GM21367 (cell line): ENCODE results near the gene SLC38A6.

Experiments
- ATAC-seq: cut with Tn5 transposase; IDR thresholded peaks from one replicate; pipeline ENCODE4 v1.9.1; 2021; ENCODE audit not compliant: unreplicated experiment

SLC38A6 gene

DNA sequence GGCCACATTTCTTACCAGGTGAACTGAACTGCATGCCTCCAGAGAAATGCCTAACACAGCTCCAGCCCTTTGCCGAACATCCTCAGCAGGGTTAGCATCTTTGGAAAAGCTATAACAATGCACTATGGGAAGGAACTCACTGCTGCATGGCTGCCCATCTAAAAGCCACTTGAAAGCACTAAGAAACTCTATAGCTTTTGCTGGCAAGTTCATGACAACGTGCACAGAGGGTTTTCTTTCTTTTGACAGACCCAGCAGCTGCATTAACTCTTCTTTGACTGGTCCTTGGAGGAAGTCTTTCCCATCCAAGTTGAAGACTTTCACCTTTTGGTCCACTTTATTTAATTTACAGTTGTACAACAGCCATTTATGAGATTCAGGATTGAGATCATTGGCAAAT lies 5.5 kb upstream of the SLC38A6 start:
- no peak for ATAC-seq

DNA sequence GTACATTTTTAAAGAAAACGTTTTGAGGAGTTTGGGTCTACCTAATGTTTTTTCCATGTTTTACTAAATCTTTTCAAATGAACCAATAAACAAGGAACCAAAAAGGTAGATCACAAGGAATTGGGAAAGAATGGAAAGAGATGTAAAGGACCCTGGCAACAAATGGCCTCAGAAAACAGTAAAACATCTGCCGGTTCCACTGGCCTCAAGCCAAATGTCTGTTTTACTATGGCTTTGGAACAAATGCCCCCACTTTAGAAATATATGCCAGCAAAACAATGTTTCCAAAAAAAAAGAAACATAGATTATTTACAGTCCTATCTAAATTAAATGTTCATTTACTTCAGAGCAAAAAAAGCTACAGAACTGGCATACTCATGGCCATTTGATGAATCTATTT lies 3.2 kb upstream of the SLC38A6 start:
- ATAC-seq, result no peak

DNA sequence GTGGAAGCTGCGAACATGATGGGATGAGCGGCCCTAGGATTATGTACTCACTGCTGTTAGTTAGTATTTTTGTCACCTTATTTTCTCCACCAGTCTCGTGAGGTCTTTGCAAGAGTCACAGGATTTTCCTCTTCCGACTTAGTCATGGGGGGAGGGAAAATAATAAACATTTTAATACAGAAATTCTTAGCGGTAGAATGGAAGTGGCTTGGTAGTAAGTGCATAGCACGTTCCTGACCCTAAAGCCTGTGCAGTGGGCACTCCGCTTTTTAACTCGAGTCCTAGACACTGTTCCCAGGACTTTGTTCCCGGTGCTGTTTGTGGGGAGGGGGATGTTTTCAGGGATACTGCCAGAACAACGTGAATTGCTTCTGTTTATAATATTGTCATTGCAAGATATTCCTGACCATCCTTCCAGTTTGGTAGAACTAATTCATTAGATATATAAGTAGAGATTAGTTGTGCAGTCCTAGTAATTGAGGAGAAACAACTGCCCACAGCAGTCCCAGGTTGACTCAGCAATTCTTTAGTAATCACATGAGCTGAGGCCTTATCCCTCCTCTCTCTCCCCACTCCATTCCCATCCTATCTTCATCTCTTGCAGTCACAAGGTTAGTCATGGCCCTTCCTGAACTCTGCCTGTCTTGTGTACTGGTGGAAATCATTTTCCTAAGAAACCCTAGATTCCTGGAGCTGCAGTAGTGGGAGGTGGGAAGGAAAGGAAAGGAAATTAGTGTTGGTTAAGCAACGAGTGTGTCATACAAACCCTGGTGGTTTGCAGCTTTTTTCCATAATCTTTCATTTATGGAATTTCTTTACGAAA lies 799 bp downstream of the SLC38A6 start:
- no peak for ATAC-seq

DNA sequence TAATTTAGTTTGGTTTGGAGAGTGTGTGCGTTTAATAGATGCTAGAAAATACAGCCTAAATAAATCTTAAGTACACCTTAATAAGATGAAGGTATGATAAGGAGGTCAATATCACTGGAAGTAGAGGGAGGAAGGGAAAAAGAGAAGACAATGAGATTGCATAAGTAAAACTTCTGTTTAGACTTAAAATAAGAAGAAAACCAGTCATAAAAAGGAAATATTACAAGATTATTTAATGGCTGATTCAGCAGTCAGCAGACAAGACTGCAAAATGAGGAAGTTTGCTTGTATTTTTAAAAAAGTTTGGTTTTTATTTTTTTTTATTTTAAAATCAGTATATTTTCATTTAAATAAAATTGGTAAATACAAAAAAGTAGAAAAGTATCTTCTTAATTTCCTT lies 3.2 kb downstream of the SLC38A6 start:
- no peak for ATAC-seq

DNA sequence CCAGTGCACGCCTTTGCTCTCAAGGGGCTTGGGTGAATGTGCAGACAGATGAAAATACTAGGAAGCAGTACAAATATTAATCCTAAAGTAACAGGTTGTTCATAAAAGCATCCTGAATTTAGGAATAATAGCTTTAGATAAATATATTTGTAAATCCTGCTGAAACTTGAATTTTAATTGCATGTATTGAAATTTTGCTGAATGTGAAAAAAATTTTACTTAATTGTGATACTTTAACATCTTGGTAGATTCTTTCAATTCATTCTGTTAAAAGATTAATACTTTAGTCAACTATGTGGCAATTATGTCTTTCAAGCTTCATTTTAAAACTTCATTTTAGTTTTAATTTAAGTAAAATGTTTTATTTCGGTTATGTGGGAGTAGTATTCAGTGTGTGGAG lies 5.5 kb downstream of the SLC38A6 start:
- no peak for ATAC-seq

DNA sequence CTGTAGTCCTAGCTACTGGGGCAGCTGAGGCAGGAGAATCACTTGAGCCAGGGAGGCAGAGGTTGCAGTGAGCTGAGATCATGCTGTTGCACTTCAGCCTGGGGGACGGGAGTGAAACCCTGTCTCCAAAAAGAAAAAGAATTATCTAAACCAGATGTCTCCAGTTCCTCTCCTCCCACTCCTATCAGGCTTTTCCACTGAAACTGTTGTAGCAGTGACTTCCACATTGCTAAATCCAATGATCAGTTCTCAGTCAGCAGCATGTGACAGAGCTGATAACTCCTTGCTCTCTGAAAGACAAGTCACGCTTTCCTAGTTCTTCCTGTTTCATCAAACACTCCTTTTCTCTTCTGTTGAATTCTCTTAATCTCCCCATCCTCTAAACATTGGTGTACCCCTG lies 8.6 kb downstream of the SLC38A6 start:
- no peak for ATAC-seq

DNA sequence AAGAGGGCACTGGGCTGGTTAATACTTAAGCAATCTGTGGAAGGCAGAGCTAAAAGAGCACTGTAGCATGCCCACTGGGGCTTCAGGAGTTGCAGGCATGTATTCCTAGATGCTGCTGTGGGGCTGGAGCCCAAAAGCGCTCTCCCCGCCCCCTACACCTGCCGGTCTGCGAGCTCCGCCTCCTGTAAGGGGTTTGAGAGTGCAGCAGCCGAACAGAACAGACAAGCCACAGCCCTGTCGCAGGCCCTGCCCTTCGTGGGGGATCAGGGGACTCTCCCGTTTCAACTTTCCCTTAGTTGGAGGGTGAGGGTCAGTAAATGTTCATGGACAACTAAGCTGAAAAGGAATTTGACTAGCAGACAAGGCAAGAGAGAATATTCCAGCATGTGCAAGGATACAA lies 17.6 kb downstream of the SLC38A6 start:
- ATAC-seq, result no peak

DNA sequence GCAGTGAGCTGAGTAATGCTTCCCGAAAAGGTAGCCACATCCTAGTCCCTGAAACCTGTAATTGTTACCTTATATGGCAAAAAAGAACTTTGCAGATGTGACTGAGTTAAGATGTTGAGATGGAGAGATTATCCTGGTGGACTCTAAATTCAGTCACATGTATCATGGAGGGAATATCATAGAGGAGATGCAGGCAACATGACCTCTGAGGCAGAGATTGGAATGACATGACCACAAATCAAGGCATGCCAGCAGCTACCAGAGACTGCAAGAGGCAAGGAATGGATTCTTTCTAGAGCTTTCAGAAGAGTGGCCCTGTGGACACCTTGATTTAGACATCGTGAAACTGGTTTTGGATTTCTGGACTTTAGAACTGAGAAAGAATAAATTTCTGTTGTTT lies 18.5 kb downstream of the SLC38A6 start:
- no peak for ATAC-seq

DNA sequence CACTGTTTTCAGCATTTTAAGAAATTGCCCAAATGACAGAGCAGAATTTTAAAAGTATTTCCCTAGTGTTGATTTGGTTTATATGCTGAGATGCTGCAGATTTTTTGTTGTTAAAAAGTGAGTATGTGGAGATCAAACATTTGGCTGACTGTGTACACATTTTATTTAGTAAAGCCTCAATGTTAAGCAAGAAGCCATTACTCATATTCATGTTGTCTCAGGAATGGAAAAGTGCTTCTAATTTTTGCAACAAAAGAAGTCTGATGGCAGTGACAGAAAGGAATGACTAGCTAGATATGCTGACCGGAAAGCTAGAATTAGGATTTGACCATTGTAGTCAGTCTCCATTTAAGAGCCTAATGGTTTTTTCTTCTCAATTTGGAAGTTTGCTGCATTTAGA lies 22.5 kb downstream of the SLC38A6 start:
- ATAC-seq, result no peak

DNA sequence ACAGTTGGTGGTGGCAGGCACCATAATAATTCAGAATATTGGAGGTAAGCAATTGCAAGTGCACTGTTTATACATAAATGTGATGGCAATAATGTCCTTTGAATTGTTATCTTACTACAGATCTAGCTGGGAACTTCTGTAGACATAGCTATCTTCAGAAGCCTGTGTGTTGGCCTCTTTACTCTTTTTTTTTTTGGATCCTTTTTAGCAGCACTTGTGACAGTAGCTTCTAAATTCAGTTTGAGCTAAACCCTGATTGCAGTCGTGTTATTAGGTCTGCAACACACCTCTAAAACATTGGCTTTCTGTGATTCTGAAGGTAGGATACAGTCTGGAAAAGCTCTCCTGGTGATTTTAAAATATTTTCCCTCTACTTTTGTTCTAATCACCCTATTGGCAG lies 38.5 kb downstream of the SLC38A6 start:
- no peak for ATAC-seq

DNA sequence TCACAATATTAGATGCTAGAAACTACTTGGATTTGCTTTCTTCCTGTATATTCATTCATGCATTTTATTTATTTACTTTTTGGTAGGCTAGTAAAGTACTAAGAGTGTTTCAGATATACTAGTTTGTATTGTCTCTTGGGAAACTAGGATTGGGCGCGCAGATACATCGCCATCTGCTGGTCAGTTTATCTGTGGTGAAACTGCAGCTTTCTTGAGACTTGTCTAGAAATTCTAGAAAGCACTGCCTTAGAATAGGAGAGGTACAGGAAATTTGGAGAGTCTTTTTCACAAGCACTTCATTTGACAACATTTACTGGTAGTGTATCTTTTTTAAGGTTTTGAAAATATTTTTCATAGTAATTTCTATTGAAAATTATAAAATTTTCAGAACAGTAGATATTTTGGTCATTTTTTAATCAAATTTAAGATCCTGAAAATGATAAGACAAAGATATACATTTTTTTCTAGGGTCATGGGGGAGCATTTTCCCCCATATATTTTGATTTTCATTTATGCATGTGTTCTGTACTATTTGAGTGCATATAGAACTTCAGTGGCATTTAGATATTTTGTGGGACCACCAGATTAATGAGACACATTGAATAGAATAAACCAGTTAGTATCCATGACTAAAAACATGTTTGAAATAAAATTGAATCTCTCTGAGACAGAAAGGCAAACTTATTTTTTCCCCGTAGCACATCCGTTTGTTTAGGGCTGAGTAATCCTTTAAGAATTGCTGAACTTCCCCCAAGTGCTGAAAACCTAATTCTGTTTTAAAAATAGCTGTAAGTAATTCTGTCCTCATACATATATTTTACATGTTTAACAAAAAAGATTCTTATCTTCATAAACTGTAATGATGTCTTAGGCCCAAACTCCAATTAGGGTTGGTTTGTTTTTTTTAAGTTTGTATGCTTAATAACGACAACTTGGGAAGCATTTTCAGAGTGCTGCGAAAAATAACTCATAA lies 44.5 kb downstream of the SLC38A6 start:
- ATAC-seq, result peak; percentile 85

DNA sequence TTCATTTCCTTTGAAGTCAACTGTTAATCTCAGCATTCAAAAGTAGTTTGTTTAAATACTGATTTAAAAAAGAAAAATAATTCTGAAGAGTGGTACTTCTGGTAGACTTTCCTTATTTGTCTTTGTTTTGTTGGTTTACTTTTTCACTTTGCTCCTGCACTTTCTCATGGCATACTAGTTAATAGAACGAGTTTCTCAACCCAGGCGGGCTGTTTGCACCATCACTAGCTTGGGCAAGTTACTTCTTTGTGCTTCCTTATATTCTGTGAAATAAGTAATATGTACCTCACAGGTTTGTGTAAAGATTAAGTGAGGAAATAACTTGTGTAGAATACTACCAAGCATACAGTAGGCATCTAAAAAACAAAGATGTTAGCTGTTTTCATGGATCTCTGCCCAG lies 45.5 kb downstream of the SLC38A6 start:
- no peak for ATAC-seq

DNA sequence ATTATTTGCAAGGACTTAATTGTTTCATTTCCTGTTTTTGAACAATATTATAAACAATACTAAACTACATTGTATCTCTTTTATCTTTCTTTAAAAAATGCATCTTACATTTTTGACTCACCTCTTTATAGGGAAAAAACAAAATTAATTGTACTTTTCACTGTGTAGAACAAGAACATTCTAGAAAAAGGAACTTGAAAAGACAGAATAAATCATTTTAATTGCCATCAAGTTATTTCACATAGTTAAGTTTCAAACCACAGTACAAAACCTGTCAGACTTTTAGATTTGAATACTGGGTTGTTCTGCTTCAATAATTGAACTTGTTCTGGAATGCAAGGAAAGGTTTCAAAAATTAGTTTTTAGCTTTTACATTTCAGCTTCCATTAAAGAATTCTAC lies 50.0 kb downstream of the SLC38A6 start:
- ATAC-seq, result no peak

DNA sequence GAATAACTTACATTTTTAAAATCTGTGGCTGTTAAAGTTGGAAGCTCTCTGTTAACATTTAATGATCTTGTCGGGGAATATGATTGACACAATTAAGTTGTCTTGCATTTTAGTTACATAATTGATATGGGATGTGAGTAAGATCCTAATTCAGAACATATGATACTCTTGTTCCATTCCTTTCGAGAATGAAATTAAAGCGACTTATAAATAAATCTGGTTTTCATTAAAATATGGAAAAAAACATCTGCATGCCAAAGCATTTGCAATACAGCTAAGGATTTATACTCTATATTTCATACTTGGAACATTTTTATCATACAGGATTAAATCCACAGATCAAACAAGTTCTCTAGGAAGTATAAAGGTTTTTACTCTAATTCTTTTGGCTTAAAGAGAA lies 52.0 kb downstream of the SLC38A6 start:
- no peak for ATAC-seq

DNA sequence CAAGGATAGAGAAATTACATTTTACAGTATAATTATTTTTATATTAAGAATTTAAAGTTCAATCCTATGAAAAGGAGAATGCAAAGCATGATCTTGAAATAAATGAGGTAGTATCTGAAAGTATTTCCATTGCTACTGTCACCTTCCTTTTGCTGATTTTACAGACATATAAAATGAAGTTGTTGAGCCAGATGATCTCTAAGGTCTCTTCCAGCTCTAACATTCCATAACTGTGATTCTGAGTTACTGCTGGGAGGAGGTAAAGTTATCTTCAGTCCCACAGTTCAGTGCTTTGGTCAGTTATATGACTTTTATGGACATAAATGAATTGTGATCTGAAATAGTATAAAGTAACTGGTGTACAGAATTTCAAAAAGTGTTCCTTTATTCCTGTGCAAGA lies 52.8 kb downstream of the SLC38A6 start:
- no peak for ATAC-seq

DNA sequence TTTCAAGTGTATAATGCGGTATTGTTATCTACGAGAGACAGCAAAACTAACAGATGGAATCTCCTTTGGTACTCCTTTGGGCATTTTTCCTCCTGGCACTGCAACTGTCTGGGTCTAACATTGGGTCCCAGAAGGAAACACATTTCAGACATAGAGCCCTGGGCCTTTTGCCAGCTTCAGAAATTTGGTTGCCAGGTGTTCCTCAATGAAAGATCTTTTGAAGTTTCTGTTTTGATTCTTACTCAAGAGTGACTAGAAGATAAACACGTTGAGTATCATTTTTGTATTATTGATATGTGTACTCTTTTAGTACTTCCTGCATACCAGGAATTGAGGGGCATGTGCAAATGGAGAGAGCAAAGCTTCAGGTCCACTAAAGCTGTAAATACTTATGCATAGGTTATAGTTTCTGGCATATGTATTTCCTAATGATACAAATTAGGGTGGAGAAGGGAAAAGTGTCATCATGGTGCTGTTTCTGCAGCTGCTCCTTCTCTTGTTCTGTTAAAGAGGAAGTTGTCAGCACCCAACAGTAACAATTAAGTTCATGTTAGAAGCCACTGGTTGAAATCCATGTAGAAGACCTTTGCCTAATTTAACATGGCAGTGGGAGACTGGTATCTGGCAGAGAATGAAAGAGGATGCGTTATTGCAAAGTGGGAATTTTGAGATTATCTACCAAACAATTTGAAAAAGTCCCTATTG lies 53.5 kb downstream of the SLC38A6 start:
- ATAC-seq, result peak; percentile 90

DNA sequence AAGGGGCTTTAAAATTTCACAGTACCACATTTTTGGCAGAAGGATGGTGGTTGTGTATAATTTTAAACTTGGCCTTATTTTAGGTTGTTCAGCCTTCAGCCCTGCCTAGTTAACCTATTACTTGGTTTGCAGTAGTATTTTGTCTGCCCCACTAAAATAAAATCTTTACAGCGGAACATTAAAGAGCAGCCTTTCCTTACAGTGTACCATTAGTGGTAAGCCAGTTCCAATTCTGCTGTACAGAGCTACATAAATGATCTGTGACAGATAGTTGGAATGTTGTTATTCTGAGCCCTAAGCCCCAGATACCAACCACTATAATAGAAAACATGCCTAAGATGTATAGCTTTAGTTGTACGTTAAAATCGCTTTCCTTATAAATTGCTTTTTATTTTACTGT lies 56.2 kb downstream of the SLC38A6 start:
- no peak for ATAC-seq

DNA sequence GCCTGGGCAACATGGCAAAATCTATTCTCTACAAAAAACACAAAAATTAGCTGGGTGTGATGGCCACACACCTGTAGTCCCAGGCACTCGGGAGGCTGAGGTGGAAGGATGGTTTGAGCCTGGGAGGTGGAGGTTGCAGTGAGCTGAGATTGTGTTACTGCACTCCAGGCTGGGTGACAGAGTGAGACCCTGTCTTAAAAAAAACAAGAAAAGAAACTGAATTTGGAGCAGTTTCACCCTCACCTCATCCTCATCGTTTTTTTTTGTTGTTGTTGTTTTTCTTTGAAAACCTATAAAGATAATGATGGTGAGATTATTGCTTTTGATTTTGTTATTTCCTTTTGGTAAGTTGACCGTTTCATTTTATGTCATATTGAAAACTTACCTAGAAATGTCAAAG lies 60.7 kb downstream of the SLC38A6 start:
- no peak for ATAC-seq

DNA sequence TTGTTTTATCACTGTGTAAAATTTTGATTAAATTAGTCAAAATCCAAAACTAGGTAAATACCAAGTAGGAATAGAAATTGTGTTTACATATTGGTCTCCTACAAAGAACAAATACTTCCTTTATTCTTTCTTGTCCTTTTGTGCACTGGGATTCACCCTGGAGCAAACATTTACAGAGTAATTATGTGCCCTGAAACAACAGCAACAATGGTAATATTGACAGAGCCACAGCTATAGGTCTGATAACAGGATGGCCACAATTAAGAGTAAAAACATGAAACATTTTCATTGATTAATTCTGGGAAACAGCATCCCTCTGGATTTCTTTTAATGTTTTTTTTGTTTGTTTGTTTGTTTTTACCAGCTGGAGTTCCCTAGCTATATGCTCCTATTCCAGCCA lies 61.2 kb downstream of the SLC38A6 start:
- ATAC-seq, result no peak

DNA sequence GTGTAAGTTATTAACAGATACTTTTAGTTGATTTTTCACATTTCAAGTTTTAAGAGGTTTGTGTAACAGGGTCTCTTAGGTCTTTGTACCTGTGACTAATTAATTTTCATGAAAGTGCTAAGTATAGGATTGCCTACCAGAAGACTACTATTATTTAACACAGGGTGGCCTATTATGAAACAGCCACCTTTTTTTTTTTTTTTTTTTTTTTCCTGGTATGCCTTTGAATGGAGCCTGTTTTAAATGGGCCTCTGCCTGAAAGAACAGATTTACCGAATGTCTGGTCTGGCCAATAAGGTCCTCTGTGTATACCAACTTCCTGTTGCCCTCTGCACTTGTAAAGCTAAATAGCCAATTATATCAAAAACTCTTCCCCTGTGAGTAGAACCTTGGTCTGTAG lies 62.5 kb downstream of the SLC38A6 start:
- ATAC-seq, result no peak

DNA sequence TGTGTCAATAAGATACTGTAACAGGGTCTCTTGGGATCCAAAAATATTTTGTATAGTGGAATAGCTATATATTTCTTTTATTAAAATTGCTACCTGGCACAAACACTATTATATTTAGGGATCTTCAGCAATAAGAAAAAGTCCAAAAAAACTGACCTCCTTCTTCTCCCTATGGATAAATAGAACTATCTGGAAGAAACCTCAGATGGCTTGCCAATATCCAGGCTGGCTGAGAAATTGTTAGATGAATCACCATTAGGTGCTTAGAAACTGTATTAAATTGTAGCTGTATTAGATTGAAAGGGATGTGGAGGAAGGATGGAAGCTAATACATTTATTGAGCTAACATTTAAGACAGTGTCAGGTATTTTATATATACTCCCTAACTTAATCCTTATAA lies 66.0 kb downstream of the SLC38A6 start:
- ATAC-seq, result no peak

DNA sequence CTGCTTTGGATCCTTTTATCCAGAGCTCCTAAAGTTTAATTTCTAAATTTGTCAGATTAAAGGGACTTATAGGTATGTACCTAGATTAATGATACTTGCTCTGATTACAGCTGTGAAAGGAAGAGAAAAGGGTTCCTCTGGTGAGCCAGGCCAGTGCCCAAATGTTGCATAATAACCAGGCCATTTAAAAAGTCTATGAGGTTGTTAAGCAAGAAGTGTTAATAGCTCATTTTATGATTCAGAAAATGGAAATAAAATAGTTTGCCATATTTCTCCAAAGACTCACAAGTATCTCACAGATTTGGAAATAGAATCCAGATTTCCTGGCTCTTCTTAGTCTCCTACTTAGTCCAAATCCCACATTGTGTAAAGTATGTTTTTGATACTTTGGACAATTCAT lies 67.6 kb downstream of the SLC38A6 start:
- no peak for ATAC-seq
